K562 (cell line): ENCODE results near the gene HAPLN2. TPM values are rescaled to one million over a fixed set of nuclear protein-coding genes. Genes with fewer than 3 reads are reported as not detected.

Source experiments
- CBX5 ChIP-seq: IDR thresholded peaks from 2 replicates; pipeline ENCODE4 v1.6.1; 2014; ENCODE audit warnings: low read depth, borderline replicate concordance
- DMBX1 ChIP-seq: fragments of 250-450 bp; sonication (Bioruptor Pico); IDR thresholded peaks from 2 replicates; pipeline ENCODE4 v1.8.0; 2022; ENCODE audit warnings: inconsistent platforms, mild to moderate bottlenecking, moderate library complexity, borderline replicate concordance
- ERF ChIP-seq: fragments of 450-650 bp; formaldehyde crosslinking; IDR thresholded peaks from 2 replicates; pipeline ENCODE4 v1.4.0; 2020; ENCODE audit warnings: mild to moderate bottlenecking, mixed read lengths
- GTF2E2 ChIP-seq: fragments of 200-800 bp; sonication (Bioruptor generic); IDR thresholded peaks from 2 replicates; pipeline ENCODE4 v1.6.1; 2016; ENCODE audit warnings: missing genetic modification characterization, missing compliant biosample characterization
- HNRNPK ChIP-seq: fragments of 200-400 bp; formaldehyde crosslinking; IDR thresholded peaks from one replicate; pipeline ENCODE4 v1.6.1; 2018; ENCODE audit warnings: mild to moderate bottlenecking, low read depth, low read length; ENCODE audit not compliant: poor library complexity, severe bottlenecking
- KLF13 ChIP-seq: fragments of 450-650 bp; IDR thresholded peaks from 2 replicates; pipeline ENCODE4 v1.6.1; 2016; ENCODE audit warnings: missing genetic modification characterization, low read depth, mild to moderate bottlenecking, missing compliant biosample characterization, moderate library complexity, borderline replicate concordance
- LEF1 ChIP-seq: fragments of 450-650 bp; IDR thresholded peaks from 2 replicates; pipeline ENCODE4 v1.6.1; 2016; ENCODE audit warnings: mild to moderate bottlenecking
- MED1 ChIP-seq: sonication (generic); formaldehyde crosslinking; IDR thresholded peaks from 2 replicates; pipeline ENCODE4 v1.8.1; 2023; ENCODE audit warnings: missing genetic modification reagents, borderline replicate concordance
- MTA2 ChIP-seq: fragments of 450-650 bp; IDR thresholded peaks from 2 replicates; pipeline ENCODE4 v1.6.1; 2016; ENCODE audit warnings: low read depth
- MTA3 ChIP-seq: fragments of 450-650 bp; formaldehyde crosslinking; IDR thresholded peaks from 2 replicates; pipeline ENCODE4 v1.6.1; 2017; ENCODE audit warnings: mild to moderate bottlenecking, borderline replicate concordance
- NCOA4 ChIP-seq: fragments of 450-650 bp; IDR thresholded peaks from 2 replicates; pipeline ENCODE4 v1.6.1; 2018; ENCODE audit warnings: mild to moderate bottlenecking; ENCODE audit not compliant: partially characterized antibody
- PRPF4 ChIP-seq: fragments of 200-400 bp; formaldehyde crosslinking; IDR thresholded peaks from one replicate; pipeline ENCODE4 v1.6.1; 2017; ENCODE audit warnings: low read length, low read depth, mild to moderate bottlenecking; ENCODE audit not compliant: insufficient read depth, poor library complexity, severe bottlenecking
- SLC30A9 ChIP-seq: fragments of 250-450 bp; sonication (Bioruptor Pico); IDR thresholded peaks from 2 replicates; pipeline ENCODE4 v1.8.0; 2022; ENCODE audit warnings: mild to moderate bottlenecking, moderate library complexity
- TARDBP ChIP-seq: fragments of 450-650 bp; IDR thresholded peaks from 2 replicates; pipeline ENCODE4 v1.6.1; 2016
- U2AF2 ChIP-seq: fragments of 200-400 bp; formaldehyde crosslinking; optimal IDR thresholded peaks from 2 replicates; pipeline ENCODE3; 2017; ENCODE audit warnings: low read depth, mild to moderate bottlenecking, low read length
- ZKSCAN3 ChIP-seq: fragments of 250-450 bp; sonication (Bioruptor Pico); IDR thresholded peaks from 2 replicates; pipeline ENCODE4 v1.4.0; 2020
- ZNF124 ChIP-seq: sonication (generic); formaldehyde crosslinking; IDR thresholded peaks from 2 replicates; pipeline ENCODE4 v1.8.1; 2022; ENCODE audit warnings: missing genetic modification reagents
- ZNF197 ChIP-seq: fragments of 200-800 bp; sonication (Bioruptor generic); IDR thresholded peaks from 2 replicates; pipeline ENCODE4 v1.6.1; 2016; ENCODE audit warnings: low read depth, missing genetic modification characterization, missing compliant biosample characterization
- ZNF316 ChIP-seq: fragments of 450-650 bp; IDR thresholded peaks from 2 replicates; pipeline ENCODE4 v1.6.1; 2016
- ZNF511 ChIP-seq: sonication (generic); formaldehyde crosslinking; IDR thresholded peaks from 2 replicates; pipeline ENCODE4 v1.8.0; 2022; ENCODE audit warnings: mild to moderate bottlenecking, missing genetic modification reagents
- ZNF586 ChIP-seq: fragments of 450-650 bp; formaldehyde crosslinking; conservative IDR thresholded peaks from 2 replicates; pipeline ENCODE4 v1.4.0; 2020; ENCODE audit warnings: mild to moderate bottlenecking, moderate library complexity
- ZNF699 ChIP-seq: fragments of 250-450 bp; sonication (Bioruptor Pico); IDR thresholded peaks from 2 replicates; pipeline ENCODE4 v1.8.0; 2021; ENCODE audit warnings: mild to moderate bottlenecking, moderate library complexity; ENCODE audit not compliant: insufficient replicate concordance
- polyA plus RNA-seq, 8 experiments: library from polyadenylated mRNA; depleted of rRNA in 4 of 8; stranded (reverse) in 5 of 8; unstranded in 3 of 8; fragments of >200 nt; fragmentation: Nextera tagmentation in 2 of 8; fragmentation: Illumina TruSeq in 1 of 8; extraction: Ambion mirVana in 2 of 8; extraction: Trizol in 1 of 8; gene quantifications; 2 replicates each; pipeline versions ENCODE4 v1.2.1 to v1.2.3, GENCODE V29; 2011 to 2014; ENCODE audit warnings: inconsistent platforms in 1 of 8, missing spikeins in 1 of 8
- total RNA-seq, 7 experiments: library from RNA; depleted of rRNA in 6 of 7; stranded (reverse); fragments of >200 nt in 6 of 7; fragmentation: Illumina TruSeq in 2 of 7; extraction: Trizol in 2 of 7; gene quantifications; 2 replicates each; pipeline versions ENCODE4 v1.2.1 to v1.2.3, GENCODE V29; 2011 to 2021; ENCODE audit warnings: low replicate concordance in 1 of 7
- TF ChIP-seq, protein P1 (sequence below): sonication (generic); formaldehyde crosslinking; IDR thresholded peaks from 2 replicates; pipeline ENCODE4 v1.8.0; 2023; ENCODE audit warnings: mild to moderate bottlenecking, missing genetic modification reagents
- TF ChIP-seq, protein P2 (sequence below): fragments of 250-450 bp; sonication (Bioruptor Pico); IDR thresholded peaks from 2 replicates; pipeline ENCODE4 v1.8.0; 2021; ENCODE audit warnings: moderate library complexity, mild to moderate bottlenecking, inconsistent platforms
- TF ChIP-seq, protein P3 (sequence below), 2 experiments: fragments of 150-350 bp in 1 of 2; IDR thresholded peaks; 2 replicates each; pipeline ENCODE4 v1.6.1; 2012 to 2016; ENCODE audit warnings: low read depth in 2 of 2, low read length in 2 of 2, mild to moderate bottlenecking in 1 of 2, moderate library complexity in 1 of 2

Gene HAPLN2
- total and polyA plus RNA-seq, 9 of the 15 experiments (the other 6 are each of a cell fraction or from before 2014, with no cell fraction given): 0.14 to 5.2 (median 3.8) TPM; not detected in 4

DNA sequence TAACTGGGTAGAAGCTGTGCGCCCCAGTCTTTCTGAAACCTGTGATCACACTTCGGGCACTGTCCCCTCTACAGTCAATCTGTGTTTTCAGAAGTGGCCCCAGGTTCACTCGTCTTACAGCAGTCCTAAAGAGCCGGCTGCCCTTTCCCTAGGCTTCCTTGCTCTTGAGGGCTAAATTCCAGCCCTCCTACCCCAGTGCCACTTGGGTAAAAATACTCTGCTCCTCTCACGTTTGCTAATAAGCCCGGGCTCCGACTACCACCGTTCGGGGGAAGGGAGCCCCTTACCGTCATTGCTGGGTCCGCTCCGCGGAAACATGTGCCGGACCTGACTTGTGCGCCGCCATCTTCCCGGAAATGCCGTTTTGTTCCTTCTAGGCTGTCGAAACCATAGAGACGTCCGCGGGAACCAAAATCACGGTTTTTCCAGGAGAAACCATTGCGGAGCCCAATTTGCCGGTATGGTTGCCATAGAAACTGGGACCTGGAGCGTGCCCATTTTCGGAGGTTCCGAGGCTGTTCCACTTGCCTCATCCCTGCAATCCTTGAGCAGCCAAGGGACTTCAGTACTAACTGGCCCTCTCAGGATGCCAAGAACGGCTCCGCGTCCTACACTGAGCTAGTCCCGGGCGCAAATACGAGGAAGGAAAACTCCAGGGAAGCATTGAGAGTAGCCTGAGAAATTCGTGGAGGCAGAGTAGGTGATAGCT lies 17.9 kb upstream of the HAPLN2 start, which contains the start of gene GPATCH4 (continued):
- no peak for TF ChIP-seq MTA2
- TF ChIP-seq NCOA4: no peak
- TF ChIP-seq, protein P1, sequence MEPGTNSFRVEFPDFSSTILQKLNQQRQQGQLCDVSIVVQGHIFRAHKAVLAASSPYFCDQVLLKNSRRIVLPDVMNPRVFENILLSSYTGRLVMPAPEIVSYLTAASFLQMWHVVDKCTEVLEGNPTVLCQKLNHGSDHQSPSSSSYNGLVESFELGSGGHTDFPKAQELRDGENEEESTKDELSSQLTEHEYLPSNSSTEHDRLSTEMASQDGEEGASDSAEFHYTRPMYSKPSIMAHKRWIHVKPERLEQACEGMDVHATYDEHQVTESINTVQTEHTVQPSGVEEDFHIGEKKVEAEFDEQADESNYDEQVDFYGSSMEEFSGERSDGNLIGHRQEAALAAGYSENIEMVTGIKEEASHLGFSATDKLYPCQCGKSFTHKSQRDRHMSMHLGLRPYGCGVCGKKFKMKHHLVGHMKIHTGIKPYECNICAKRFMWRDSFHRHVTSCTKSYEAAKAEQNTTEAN (CRISPR knock-in tag): no peak
- TF ChIP-seq ZNF124 (CRISPR knock-in tag): no peak
- no peak for TF ChIP-seq ZNF699 (CRISPR knock-in tag)
- TF ChIP-seq, protein P2, sequence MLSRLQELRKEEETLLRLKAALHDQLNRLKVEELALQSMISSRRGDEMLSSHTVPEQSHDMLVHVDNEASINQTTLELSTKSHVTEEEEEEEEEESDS (CRISPR knock-in tag): no peak
- TF ChIP-seq LEF1: peak; percentile 25; the same call in 1 of the 2 replicates
- TF ChIP-seq ZNF586: peak; percentile 68; the same call in 1 of the 2 replicates
- TF ChIP-seq ZNF197 (CRISPR knock-in tag): no peak
- TF ChIP-seq, protein P3, sequence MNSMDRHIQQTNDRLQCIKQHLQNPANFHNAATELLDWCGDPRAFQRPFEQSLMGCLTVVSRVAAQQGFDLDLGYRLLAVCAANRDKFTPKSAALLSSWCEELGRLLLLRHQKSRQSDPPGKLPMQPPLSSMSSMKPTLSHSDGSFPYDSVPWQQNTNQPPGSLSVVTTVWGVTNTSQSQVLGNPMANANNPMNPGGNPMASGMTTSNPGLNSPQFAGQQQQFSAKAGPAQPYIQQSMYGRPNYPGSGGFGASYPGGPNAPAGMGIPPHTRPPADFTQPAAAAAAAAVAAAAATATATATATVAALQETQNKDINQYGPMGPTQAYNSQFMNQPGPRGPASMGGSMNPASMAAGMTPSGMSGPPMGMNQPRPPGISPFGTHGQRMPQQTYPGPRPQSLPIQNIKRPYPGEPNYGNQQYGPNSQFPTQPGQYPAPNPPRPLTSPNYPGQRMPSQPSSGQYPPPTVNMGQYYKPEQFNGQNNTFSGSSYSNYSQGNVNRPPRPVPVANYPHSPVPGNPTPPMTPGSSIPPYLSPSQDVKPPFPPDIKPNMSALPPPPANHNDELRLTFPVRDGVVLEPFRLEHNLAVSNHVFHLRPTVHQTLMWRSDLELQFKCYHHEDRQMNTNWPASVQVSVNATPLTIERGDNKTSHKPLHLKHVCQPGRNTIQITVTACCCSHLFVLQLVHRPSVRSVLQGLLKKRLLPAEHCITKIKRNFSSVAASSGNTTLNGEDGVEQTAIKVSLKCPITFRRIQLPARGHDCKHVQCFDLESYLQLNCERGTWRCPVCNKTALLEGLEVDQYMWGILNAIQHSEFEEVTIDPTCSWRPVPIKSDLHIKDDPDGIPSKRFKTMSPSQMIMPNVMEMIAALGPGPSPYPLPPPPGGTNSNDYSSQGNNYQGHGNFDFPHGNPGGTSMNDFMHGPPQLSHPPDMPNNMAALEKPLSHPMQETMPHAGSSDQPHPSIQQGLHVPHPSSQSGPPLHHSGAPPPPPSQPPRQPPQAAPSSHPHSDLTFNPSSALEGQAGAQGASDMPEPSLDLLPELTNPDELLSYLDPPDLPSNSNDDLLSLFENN (IDR thresholded peaks at IDR 0.05; ENCODE audit: low read depth in 2 of 2, low read length in 2 of 2): no peak
- no peak for TF ChIP-seq HNRNPK
- TF ChIP-seq ZNF316: no peak
- TF ChIP-seq MTA3: peak; percentile 69; the same call in 1 of the 2 replicates
- 0 out of 2 replicates have a peak, but pooled peaks have one; percentile 40 for TF ChIP-seq DMBX1 (CRISPR knock-in tag)
- no peak for TF ChIP-seq TARDBP
- no peak for TF ChIP-seq MED1 (CRISPR knock-in tag)
- TF ChIP-seq KLF13 (tag): no peak
- no peak for TF ChIP-seq CBX5
- 0 out of 2 replicates have a peak, but pooled peaks have one; percentile 49 for TF ChIP-seq ERF
- no peak for TF ChIP-seq PRPF4
- TF ChIP-seq ZKSCAN3 (CRISPR knock-in tag): no peak
- TF ChIP-seq U2AF2: no peak
- TF ChIP-seq GTF2E2 (tag): peak; percentile 85
- no peak for TF ChIP-seq SLC30A9 (CRISPR knock-in tag)
- no peak for TF ChIP-seq ZNF511 (CRISPR knock-in tag)
